Mononuclear cell (primary cell): ENCODE data around the gene IGFBP1. TPM values are rescaled to one million over a fixed set of nuclear protein-coding genes. Genes with fewer than 3 reads are reported as not detected.

Source experiments
- H3K27me3 ChIP-seq: 2 replicates; pipeline ENCODE4 v1.6.0; 2011; ENCODE audit warnings: low read length, control low read depth; ENCODE audit not compliant: insufficient read depth
- H3K4me1 ChIP-seq: 2 replicates; pipeline ENCODE4 v1.5.1; 2011; ENCODE audit warnings: mild to moderate bottlenecking, low read length, control low read depth; ENCODE audit not compliant: insufficient read depth
- H3K4me3 ChIP-seq: 2 replicates; pipeline ENCODE4 v1.5.1; 2011; ENCODE audit warnings: mild to moderate bottlenecking, low read length, moderate library complexity
- H3K9me3 ChIP-seq: 2 replicates; pipeline ENCODE4 v1.5.1; 2011; ENCODE audit warnings: low read depth, mild to moderate bottlenecking, control low read depth, low read length
- total RNA-seq: library from RNA; depleted of rRNA; stranded (reverse); fragments of >200 nt; gene quantifications from one replicate; pipeline ENCODE4 v1.2.3, GENCODE V29; 2012

The IGFBP1 gene
- total RNA-seq, 1 donor: not detected

- H3K27me3 ChIP-seq: peaks cover 48% of the 10 kb centered on the region
- no peaks in the 10 kb centered on the region for H3K4me1 ChIP-seq
- no peaks in the 10 kb centered on the region for H3K9me3 ChIP-seq
- no peak overlapping the region for H3K4me3 ChIP-seq
Measured at GRCh38 chr7:45890125-45890901, 2.0 kb downstream of the IGFBP1 start.

GRCh38 chr7:45890902-45891461 lies 2.7 kb downstream of the IGFBP1 start:
- H3K4me1 ChIP-seq: no peaks in the 10 kb centered on the region
- H3K27me3 ChIP-seq: peaks cover 48% of the 10 kb centered on the region

GRCh38 chr7:45891462-45892402 lies 3.4 kb downstream of the IGFBP1 start:
- Histone ChIP-seq H3K4me1 (no peaks in the 10 kb centered on the region), H3K9me3 (no peaks in the 10 kb centered on the region), H3K27me3 (peaks cover 50% of the 10 kb centered on the region), H3K4me3 (no peak overlapping the region)

More at GRCh38 chr7:45890902-45891461, 2.7 kb downstream of the IGFBP1 start:
- H3K4me3 ChIP-seq: no peak overlapping the region
- H3K9me3 ChIP-seq: no peaks in the 10 kb centered on the region

GRCh38 chr7:45892407-45893035 lies 4.2 kb downstream of the IGFBP1 start:
- H3K4me1 ChIP-seq: no peaks in the 10 kb centered on the region
- H3K9me3 ChIP-seq: no peaks in the 10 kb centered on the region
- no peak overlapping the region for H3K4me3 ChIP-seq
- H3K27me3 ChIP-seq: peaks cover 42% of the 10 kb centered on the region

GRCh38 chr7:45893374-45893995 lies 5.2 kb downstream of the IGFBP1 start:
- peaks cover 32% of the 10 kb centered on the region for H3K27me3 ChIP-seq
- no peaks in the 10 kb centered on the region for H3K9me3 ChIP-seq
- no peak overlapping the region for H3K4me3 ChIP-seq
- H3K4me1 ChIP-seq: no peaks in the 10 kb centered on the region

- H3K4me3 ChIP-seq: no peak overlapping the region
- no peaks in the 10 kb centered on the region for H3K4me1 ChIP-seq
- no peaks in the 10 kb centered on the region for H3K9me3 ChIP-seq
- peaks cover 33% of the 10 kb centered on the region for H3K27me3 ChIP-seq
Measured at GRCh38 chr7:45893996-45894664, 5.8 kb downstream of the IGFBP1 start.

- Histone ChIP-seq H3K9me3 (no peaks in the 10 kb centered on the region), H3K4me1 (no peaks in the 10 kb centered on the region), H3K27me3 (peaks cover 28% of the 10 kb centered on the region), H3K4me3 (no peak overlapping the region)
Measured at GRCh38 chr7:45894665-45895062, 6.4 kb downstream of the IGFBP1 start.

GRCh38 chr7:45897042-45897690 lies 8.9 kb downstream of the IGFBP1 start:
- Histone ChIP-seq H3K27me3 (peaks cover 7% of the 10 kb centered on the region), H3K9me3 (no peaks in the 10 kb centered on the region), H3K4me1 (no peaks in the 10 kb centered on the region), H3K4me3 (no peak overlapping the region)

- H3K4me3 ChIP-seq: no peak overlapping the region
- H3K4me1 ChIP-seq: no peaks in the 10 kb centered on the region
- H3K27me3 ChIP-seq: peaks cover 5% of the 10 kb centered on the region
- no peaks in the 10 kb centered on the region for H3K9me3 ChIP-seq
Measured at GRCh38 chr7:45898222-45898621, 9.9 kb downstream of the IGFBP1 start.

GRCh38 chr7:45901566-45901965 lies 13.3 kb downstream of the IGFBP1 start:
- Histone ChIP-seq H3K9me3 (no peaks in the 10 kb centered on the region), H3K4me1 (no peaks in the 10 kb centered on the region), H3K27me3 (peaks cover 2% of the 10 kb centered on the region), H3K4me3 (no peak overlapping the region)

GRCh38 chr7:45902820-45903219 lies 14.5 kb downstream of the IGFBP1 start:
- Histone ChIP-seq H3K4me3 (no peak overlapping the region), H3K27me3 (peaks cover 2% of the 10 kb centered on the region), H3K4me1 (no peaks in the 10 kb centered on the region), H3K9me3 (no peaks in the 10 kb centered on the region)

- no peaks in the 10 kb centered on the region for H3K27me3 ChIP-seq
- H3K9me3 ChIP-seq: no peaks in the 10 kb centered on the region
- no peaks in the 10 kb centered on the region for H3K4me1 ChIP-seq
- no peak overlapping the region for H3K4me3 ChIP-seq
Measured at GRCh38 chr7:45909561-45909960, 21.3 kb downstream of the IGFBP1 start.

GRCh38 chr7:45910855-45911254 lies 22.6 kb downstream of the IGFBP1 start:
- Histone ChIP-seq H3K4me3 (no peak overlapping the region), H3K4me1 (no peaks in the 10 kb centered on the region), H3K9me3 (no peaks in the 10 kb centered on the region), H3K27me3 (no peaks in the 10 kb centered on the region)

GRCh38 chr7:45911311-45911710 lies 23.0 kb downstream of the IGFBP1 start:
- no peaks in the 10 kb centered on the region for H3K27me3 ChIP-seq
- no peaks in the 10 kb centered on the region for H3K4me1 ChIP-seq
- no peak overlapping the region for H3K4me3 ChIP-seq
- no peaks in the 10 kb centered on the region for H3K9me3 ChIP-seq
